GM12873 (cell line): ENCODE results near the gene BRD1.

Experiments
- TF ChIP-seq, protein P1 (sequence below): IDR thresholded peaks from 2 replicates; pipeline ENCODE4 v1.5.1; 2012; ENCODE audit warnings: low read depth, mild to moderate bottlenecking, moderate library complexity, low read length, control low read depth; ENCODE audit not compliant: insufficient read depth; ENCODE audit errors: missing control alignments

BRD1 gene

DNA sequence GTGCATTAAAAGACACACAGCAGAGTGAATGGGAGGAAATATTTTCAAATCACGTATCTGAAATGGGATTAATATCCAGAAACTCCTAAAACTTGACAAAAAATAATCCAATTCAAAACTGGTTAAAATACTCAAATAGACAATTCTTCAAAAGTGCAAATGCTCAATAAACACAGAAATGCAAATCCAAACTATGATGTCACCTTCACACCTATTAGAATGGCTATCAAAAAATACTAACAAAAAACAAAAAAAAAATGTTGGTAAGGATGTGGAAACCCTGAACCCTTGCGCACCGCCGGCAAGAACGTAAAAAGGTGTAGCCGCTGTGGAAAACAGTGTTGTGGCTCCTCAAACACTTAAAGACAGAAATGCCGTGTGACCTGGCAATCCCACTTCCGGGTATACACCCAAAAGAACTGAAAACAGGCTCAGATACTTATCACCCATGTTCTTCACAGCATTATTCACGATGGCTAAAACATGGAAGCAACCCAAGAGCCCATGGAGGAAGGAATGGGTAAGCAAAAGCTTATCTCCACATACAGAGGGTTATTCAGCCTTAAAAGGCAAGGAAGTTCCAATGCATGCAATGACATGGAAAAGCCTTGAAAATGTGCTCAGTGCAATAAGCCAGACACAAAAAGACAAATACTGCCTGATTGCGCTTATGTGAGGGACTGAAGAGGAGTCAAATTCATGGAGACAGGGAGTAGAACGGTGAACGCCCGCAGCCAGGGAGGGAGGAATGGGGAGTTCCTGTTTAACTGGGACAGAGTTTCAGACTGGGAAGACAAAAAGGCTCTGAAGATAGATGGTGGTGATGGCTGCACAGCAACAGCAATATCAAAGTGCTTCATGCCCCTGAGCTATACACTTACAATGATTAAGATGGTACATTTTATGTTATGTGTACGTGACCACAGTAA lies 19.6 kb downstream of the BRD1 start:
- TF ChIP-seq, protein P1, sequence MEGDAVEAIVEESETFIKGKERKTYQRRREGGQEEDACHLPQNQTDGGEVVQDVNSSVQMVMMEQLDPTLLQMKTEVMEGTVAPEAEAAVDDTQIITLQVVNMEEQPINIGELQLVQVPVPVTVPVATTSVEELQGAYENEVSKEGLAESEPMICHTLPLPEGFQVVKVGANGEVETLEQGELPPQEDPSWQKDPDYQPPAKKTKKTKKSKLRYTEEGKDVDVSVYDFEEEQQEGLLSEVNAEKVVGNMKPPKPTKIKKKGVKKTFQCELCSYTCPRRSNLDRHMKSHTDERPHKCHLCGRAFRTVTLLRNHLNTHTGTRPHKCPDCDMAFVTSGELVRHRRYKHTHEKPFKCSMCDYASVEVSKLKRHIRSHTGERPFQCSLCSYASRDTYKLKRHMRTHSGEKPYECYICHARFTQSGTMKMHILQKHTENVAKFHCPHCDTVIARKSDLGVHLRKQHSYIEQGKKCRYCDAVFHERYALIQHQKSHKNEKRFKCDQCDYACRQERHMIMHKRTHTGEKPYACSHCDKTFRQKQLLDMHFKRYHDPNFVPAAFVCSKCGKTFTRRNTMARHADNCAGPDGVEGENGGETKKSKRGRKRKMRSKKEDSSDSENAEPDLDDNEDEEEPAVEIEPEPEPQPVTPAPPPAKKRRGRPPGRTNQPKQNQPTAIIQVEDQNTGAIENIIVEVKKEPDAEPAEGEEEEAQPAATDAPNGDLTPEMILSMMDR = no peak

DNA sequence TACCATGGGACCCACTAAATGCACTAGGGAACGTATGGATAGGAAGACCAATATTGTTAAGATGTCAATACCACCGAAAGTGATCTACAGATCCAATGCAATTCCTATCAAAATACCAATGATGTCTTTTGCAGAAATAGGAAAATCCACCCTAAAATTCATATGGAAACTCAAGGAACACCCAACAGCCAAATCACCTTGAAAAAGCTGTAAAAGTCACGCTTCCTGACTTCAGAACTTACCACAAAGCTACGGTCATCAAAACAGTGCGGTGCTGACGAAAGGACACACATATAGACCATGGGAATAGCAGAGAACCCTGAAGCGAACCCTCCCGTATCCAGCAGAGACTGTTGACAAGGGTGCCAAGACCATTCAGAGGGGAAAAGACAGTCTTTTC lies 20.5 kb downstream of the BRD1 start:
- TF ChIP-seq, protein P1 = no peak

- TF ChIP-seq, protein P1 = no peak
These were observed 23.8 kb downstream of the BRD1 start for GRCh38 chr22:49803737-49804375.

GRCh38 chr22:49803134-49803533 lies 24.5 kb downstream of the BRD1 start:
- TF ChIP-seq, protein P1 = no peak

DNA sequence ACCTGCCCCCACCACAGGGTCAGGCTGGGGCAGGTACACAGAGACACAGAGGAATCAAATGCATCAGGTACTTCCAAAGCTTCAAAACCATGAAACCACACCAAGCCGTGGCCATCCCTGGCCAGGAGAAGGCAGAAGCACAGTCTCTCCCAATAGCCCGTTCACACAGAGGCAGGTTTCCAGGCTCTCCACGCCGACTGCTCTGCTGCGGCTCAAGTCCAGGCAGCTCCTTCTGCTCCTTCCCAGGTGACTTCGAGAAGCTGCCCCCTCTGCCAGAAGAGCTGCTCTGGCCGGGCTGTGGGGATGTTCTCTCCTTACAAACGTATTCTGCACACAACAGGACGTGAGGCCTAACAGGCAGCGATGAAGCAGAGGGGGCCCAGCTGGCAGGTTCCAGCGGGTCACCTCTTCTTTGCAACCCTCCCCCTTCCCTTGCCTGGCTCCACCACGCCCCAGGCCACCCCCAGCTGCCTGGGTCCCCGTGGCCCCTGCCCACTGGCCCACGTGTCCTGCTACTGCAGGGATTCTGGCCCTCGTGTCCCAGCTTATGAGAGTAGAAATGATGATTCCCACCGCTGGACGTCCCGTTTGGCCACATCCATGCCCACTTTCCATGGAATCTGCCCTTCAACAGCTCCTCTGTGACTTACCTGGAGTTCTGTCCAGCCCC lies 26.1 kb downstream of the BRD1 start:
- TF ChIP-seq, protein P1 = no peak

DNA sequence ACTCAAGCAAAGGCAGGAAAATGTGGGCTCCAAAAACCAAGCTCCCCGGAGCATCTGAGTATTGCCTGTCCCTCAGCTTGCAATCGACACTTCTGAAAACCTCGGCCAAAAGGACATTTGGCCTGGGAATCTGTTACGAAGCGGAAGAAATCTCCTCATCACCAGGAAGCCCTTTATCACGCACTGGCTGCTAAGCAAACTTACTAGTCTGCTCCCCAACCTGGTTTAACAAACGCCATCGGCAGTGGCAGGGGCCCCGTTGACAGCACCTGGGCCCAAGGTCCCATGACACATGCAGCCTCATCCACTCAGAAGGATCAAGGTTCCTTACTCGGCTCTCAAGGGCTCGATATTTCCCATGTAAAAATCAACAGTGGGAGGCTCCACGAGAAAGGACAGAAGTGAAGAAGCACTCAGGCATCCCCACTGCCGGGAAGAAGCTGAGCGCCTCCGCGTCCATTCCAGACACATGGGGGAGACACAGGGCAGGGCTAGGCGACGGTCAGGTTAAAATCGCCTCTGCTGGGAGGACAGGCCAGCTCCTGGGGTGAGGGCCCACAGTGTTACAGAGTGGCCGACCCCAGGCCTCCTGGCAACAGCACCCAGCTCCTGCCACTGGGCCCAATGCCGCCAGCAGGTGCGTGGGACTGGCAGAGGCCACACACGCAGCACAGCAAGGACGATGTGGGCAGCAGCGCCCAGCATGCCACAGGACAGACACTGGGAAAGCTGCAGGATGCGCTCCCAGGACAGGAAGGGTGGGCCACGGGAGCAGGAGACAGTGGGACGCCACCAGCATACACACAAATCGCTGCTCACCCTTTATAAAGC lies 27.1 kb downstream of the BRD1 start:
- TF ChIP-seq, protein P1 = no peak
